Osteoblast (primary cell): ENCODE data around the gene BEND3. TPM values are rescaled to one million over a fixed set of nuclear protein-coding genes. Genes with fewer than 3 reads are reported as not detected.

Experiments
- DNase-seq: peaks from one replicate; pipeline ENCODE4 v3.0.0; 2011; ENCODE audit warnings: low spot score, mixed read lengths; ENCODE audit not compliant: insufficient read length; ENCODE audit errors: missing footprints
- H2AFZ ChIP-seq: 2 replicates; pipeline ENCODE4 v1.6.0; 2011; ENCODE audit warnings: mild to moderate bottlenecking, low read length
- H3K27ac ChIP-seq: 2 replicates; pipeline ENCODE4 v1.5.1; 2011; ENCODE audit warnings: mild to moderate bottlenecking, low read depth, low read length, moderate library complexity
- H3K27me3 ChIP-seq: 2 replicates; pipeline ENCODE4 v1.6.0; 2012; ENCODE audit warnings: mild to moderate bottlenecking, control low read depth, inconsistent platforms, low read length, moderate library complexity; ENCODE audit not compliant: insufficient read depth
- H3K36me3 ChIP-seq: 2 replicates; pipeline ENCODE4 v1.5.1; 2011; ENCODE audit warnings: mild to moderate bottlenecking, low read length, control low read depth, moderate library complexity; ENCODE audit not compliant: insufficient read depth
- H3K4me1 ChIP-seq: 2 replicates; pipeline ENCODE4 v1.5.1; 2011; ENCODE audit warnings: mild to moderate bottlenecking, low read length, control low read depth, moderate library complexity; ENCODE audit not compliant: insufficient read depth
- H3K4me2 ChIP-seq: 2 replicates; pipeline ENCODE4 v1.6.0; 2011; ENCODE audit warnings: mild to moderate bottlenecking, low read length; ENCODE audit not compliant: insufficient read depth
- H3K4me3 ChIP-seq: fragments of 200-600 bp; sonication (generic); 3 replicates; pipeline ENCODE4 v1.5.1; 2012; ENCODE audit warnings: mild to moderate bottlenecking, low read length, inconsistent platforms; ENCODE audit not compliant: insufficient read depth
- H3K79me2 ChIP-seq: 2 replicates; pipeline ENCODE4 v1.6.0; 2012; ENCODE audit warnings: mild to moderate bottlenecking, low read length, control low read depth, inconsistent platforms; ENCODE audit not compliant: insufficient read depth
- H3K9me3 ChIP-seq: 2 replicates; pipeline ENCODE4 v1.5.1; 2011; ENCODE audit warnings: low read depth, low read length, control low read depth
- H4K20me1 ChIP-seq: 2 replicates; pipeline ENCODE4 v1.6.0; 2012; ENCODE audit warnings: mild to moderate bottlenecking, low read length, control low read depth; ENCODE audit not compliant: insufficient read depth
- CTCF ChIP-seq: IDR thresholded peaks from 2 replicates; pipeline ENCODE4 v1.5.1; 2011; ENCODE audit warnings: mild to moderate bottlenecking, low read depth, low read length, moderate library complexity; ENCODE audit errors: extremely low read depth
- total RNA-seq: library from RNA; depleted of rRNA; stranded (reverse); fragments of >200 nt; gene quantifications from 2 replicates; pipeline ENCODE4 v1.2.3, GENCODE V29; 2012

The BEND3 gene
- total RNA-seq, 1 donor = 3.6 TPM

- Histone ChIP-seq H3K36me3 (no peaks in the 10 kb centered on the region), H3K79me2 (no peaks in the 10 kb centered on the region), H3K4me2 (no peak overlapping the region), H3K27me3 (no peaks in the 10 kb centered on the region), H4K20me1 (no peaks in the 10 kb centered on the region), H3K9me3 (no peaks in the 10 kb centered on the region), H3K27ac (no peak overlapping the region), H2AFZ (no peak overlapping the region), H3K4me3 (no peak overlapping the region), H3K4me1 (peaks cover 4% of the 10 kb centered on the region)
- TF ChIP-seq CTCF = no peak
- DNase-seq = no peak
Observed at GRCh38 chr6:107124934-107125348, 9.6 kb upstream of the BEND3 start.

- Histone ChIP-seq H3K27me3 (no peaks in the 10 kb centered on the region), H3K4me1 (peaks cover 1% of the 10 kb centered on the region), H3K27ac (no peak overlapping the region), H3K4me2 (no peak overlapping the region), H2AFZ (no peak overlapping the region), H3K4me3 (no peak overlapping the region), H4K20me1 (no peaks in the 10 kb centered on the region), H3K79me2 (no peaks in the 10 kb centered on the region), H3K9me3 (no peaks in the 10 kb centered on the region), H3K36me3 (no peaks in the 10 kb centered on the region)
- no peak for DNase-seq
- TF ChIP-seq CTCF = no peak
Observed at GRCh38 chr6:107123501-107123900, 8.2 kb upstream of the BEND3 start.

GRCh38 chr6:107122748-107123147 lies 7.4 kb upstream of the BEND3 start:
- no peak for DNase-seq
- no peaks in the 10 kb centered on the region for H3K36me3 ChIP-seq
- no peaks in the 10 kb centered on the region for H3K9me3 ChIP-seq
- peaks cover 3% of the 10 kb centered on the region for H3K27me3 ChIP-seq
- H2AFZ ChIP-seq = no peak overlapping the region
- H3K4me1 ChIP-seq = no peaks in the 10 kb centered on the region
- no peak for TF ChIP-seq CTCF
- H3K79me2 ChIP-seq = no peaks in the 10 kb centered on the region
- no peak overlapping the region for H3K27ac ChIP-seq
- H3K4me2 ChIP-seq = no peak overlapping the region
- H3K4me3 ChIP-seq = no peak overlapping the region
- no peaks in the 10 kb centered on the region for H4K20me1 ChIP-seq

- Histone ChIP-seq H3K9me3 (no peaks in the 10 kb centered on the region), H3K4me3 (no peak overlapping the region), H3K79me2 (no peaks in the 10 kb centered on the region), H3K4me1 (no peaks in the 10 kb centered on the region), H3K27ac (no peak overlapping the region), H3K27me3 (peaks cover 10% of the 10 kb centered on the region), H3K4me2 (no peak overlapping the region), H4K20me1 (no peaks in the 10 kb centered on the region), H3K36me3 (no peaks in the 10 kb centered on the region), H2AFZ (no peak overlapping the region)
- no peak for TF ChIP-seq CTCF
- DNase-seq = no peak
Observed at GRCh38 chr6:107121964-107122495, 6.7 kb upstream of the BEND3 start.
